CD14-positive monocyte (primary cell): ENCODE measurements around the gene KLHL36. TPM values are rescaled to one million over a fixed set of nuclear protein-coding genes. Genes with fewer than 3 reads are reported as not detected.
A peak's percentile ranks its signal among the peaks of the same experiment; 100 is the strongest.

Source experiments
- DNase-seq, 3 donors: peaks; one replicate each; pipeline ENCODE4 v3.0.0-alpha.2; 2011 to 2022
- H2AFZ ChIP-seq: 2 replicates; pipeline ENCODE4 v1.6.0; 2012; ENCODE audit warnings: mild to moderate bottlenecking, low read depth, low read length, inconsistent platforms; ENCODE audit not compliant: insufficient read depth, poor library complexity, severe bottlenecking
- H3K27ac ChIP-seq, 2 donors: 1 replicate in 1 of 2; 2 replicates in 1 of 2; pipeline ENCODE4 v1.5.1; 2012 to 2013; ENCODE audit warnings: low read length in 2 of 2, control low read depth in 1 of 2, inconsistent platforms in 1 of 2, low read depth in 1 of 2, mild to moderate bottlenecking in 1 of 2
- H3K27me3 ChIP-seq, 2 donors: one replicate each; pipeline versions ENCODE4 v1.6.0 to v1.6.1; 2011 to 2013; ENCODE audit warnings: low read length in 2 of 2; ENCODE audit not compliant: control insufficient read depth in 2 of 2, insufficient read depth in 2 of 2
- H3K36me3 ChIP-seq, 2 donors: replicated peaks in 1 of 2; 1 replicate in 1 of 2; 2 replicates in 1 of 2; pipeline versions ENCODE4 v1.5.1 to v1.6.1; 2012 to 2013; ENCODE audit warnings: low read length in 2 of 2, control low read depth in 1 of 2, inconsistent platforms in 1 of 2, mild to moderate bottlenecking in 1 of 2; ENCODE audit not compliant: insufficient read depth in 2 of 2, control insufficient read depth in 1 of 2
- H3K4me1 ChIP-seq, 2 donors: 1 replicate in 1 of 2; 2 replicates in 1 of 2; pipeline versions ENCODE4 v1.5.1 to v1.6.1; 2012 to 2013; ENCODE audit warnings: low read length in 2 of 2, control low read depth in 1 of 2, inconsistent platforms in 1 of 2, mild to moderate bottlenecking in 1 of 2, moderate library complexity in 1 of 2; ENCODE audit not compliant: insufficient read depth in 2 of 2, control insufficient read depth in 1 of 2
- H3K4me2 ChIP-seq: replicated peaks from 2 replicates; pipeline ENCODE3; 2012; ENCODE audit warnings: low read length, moderate library complexity, mild to moderate bottlenecking; ENCODE audit not compliant: poor library complexity, severe bottlenecking; ENCODE audit errors: extremely low read depth
- H3K4me3 ChIP-seq, 3 experiments: fragments of 200-600 bp in 1 of 3; sonication (generic) in 1 of 3; replicated peaks in 1 of 3; 1 replicate in 2 of 3; 2 replicates in 1 of 3; pipeline ENCODE4 v1.5.1; 2011 to 2013; ENCODE audit warnings: low read length in 3 of 3, mild to moderate bottlenecking in 3 of 3, control low read depth in 2 of 3, low read depth in 2 of 3, inconsistent platforms in 1 of 3, moderate library complexity in 1 of 3
- H3K79me2 ChIP-seq: 2 replicates; pipeline ENCODE4 v1.6.0; 2012; ENCODE audit warnings: mild to moderate bottlenecking, control low read depth, inconsistent platforms, low read length, moderate library complexity; ENCODE audit not compliant: insufficient read depth
- H3K9ac ChIP-seq: 2 replicates; pipeline ENCODE4 v1.6.0; 2017; ENCODE audit warnings: low read length, mild to moderate bottlenecking; ENCODE audit not compliant: insufficient read depth, poor library complexity, severe bottlenecking
- H3K9me3 ChIP-seq, 2 donors: replicated peaks in 1 of 2; 1 replicate in 1 of 2; 2 replicates in 1 of 2; pipeline versions ENCODE4 v1.5.1 to v1.6.1; 2012 to 2013; ENCODE audit warnings: low read length in 2 of 2, control low read depth in 1 of 2; ENCODE audit not compliant: control insufficient read depth in 1 of 2, insufficient read depth in 1 of 2
- H4K20me1 ChIP-seq: 2 replicates; pipeline ENCODE4 v1.6.0; 2012; ENCODE audit warnings: mild to moderate bottlenecking, low read length, control low read depth, moderate library complexity; ENCODE audit not compliant: insufficient read depth
- H3K27ac Mint-ChIP-seq, 7 donors: one replicate each; pipeline ENCODE4 v1.8.0; 2020; ENCODE audit warnings: mild to moderate bottlenecking in 7 of 7, mixed read lengths in 7 of 7, moderate library complexity in 6 of 7, inconsistent platforms in 2 of 7
- H3K27me3 Mint-ChIP-seq, 3 donors: one replicate each; pipeline ENCODE4 v1.8.0; 2021 to 2022; ENCODE audit warnings: low read depth in 3 of 3, mild to moderate bottlenecking in 3 of 3, mixed read lengths in 3 of 3, moderate library complexity in 3 of 3, inconsistent platforms in 1 of 3
- H3K36me3 Mint-ChIP-seq, 2 donors: one replicate each; pipeline ENCODE4 v1.8.0; 2020; ENCODE audit warnings: mixed read lengths in 2 of 2, inconsistent platforms in 1 of 2, mild to moderate bottlenecking in 1 of 2
- H3K4me1 Mint-ChIP-seq: one replicate; pipeline ENCODE4 v1.8.0; 2020; ENCODE audit warnings: mild to moderate bottlenecking, mixed read lengths
- H3K4me3 Mint-ChIP-seq, 2 donors: one replicate each; pipeline ENCODE4 v1.8.0; 2020; ENCODE audit warnings: mild to moderate bottlenecking in 2 of 2, mixed read lengths in 2 of 2, moderate library complexity in 1 of 2
- H3K9me3 Mint-ChIP-seq, 7 donors: one replicate each; pipeline ENCODE4 v1.8.0; 2020 to 2022; ENCODE audit warnings: mixed read lengths in 7 of 7, mild to moderate bottlenecking in 6 of 7, moderate library complexity in 6 of 7, inconsistent platforms in 2 of 7
- WGBS: methylation state at CpG from one replicate; pipeline ENCODE4 v1.1.5; 2013; ENCODE audit warnings: missing lambda C conversion rate; ENCODE audit not compliant: insufficient coverage; 5-methylcytosine and 5-hydroxymethylcytosine counted together
- intact Hi-C, 2 donors: fragments of 100-400 bp; cut with micrococcal nuclease; formaldehyde crosslinking; loops; one replicate each; pipeline versions ENCODE4 v1.15.0 to v1.15.1; 2023
- polyA plus RNA-seq, 3 donors: library from polyadenylated mRNA; depleted of rRNA in 1 of 3; unstranded in 2 of 3; stranded (reverse) in 1 of 3; fragments of 300-500 nt in 2 of 3; fragments of >200 nt in 1 of 3; fragmentation: Illumina TruSeq in 2 of 3; gene quantifications; 1 replicate in 2 of 3; 2 replicates in 1 of 3; pipeline ENCODE4 v1.2.3, GENCODE V29; 2012 to 2021
- TF ChIP-seq, protein P1 (sequence below): fragments of 200-600 bp; IDR thresholded peaks from one replicate; pipeline ENCODE4 v1.8.0; 2022; ENCODE audit warnings: antibody characterized with exemption, mild to moderate bottlenecking

The KLHL36 gene
- polyA plus RNA-seq, 3 donors, result 12.1 to 50.8 (median 14.2) TPM

DNA sequence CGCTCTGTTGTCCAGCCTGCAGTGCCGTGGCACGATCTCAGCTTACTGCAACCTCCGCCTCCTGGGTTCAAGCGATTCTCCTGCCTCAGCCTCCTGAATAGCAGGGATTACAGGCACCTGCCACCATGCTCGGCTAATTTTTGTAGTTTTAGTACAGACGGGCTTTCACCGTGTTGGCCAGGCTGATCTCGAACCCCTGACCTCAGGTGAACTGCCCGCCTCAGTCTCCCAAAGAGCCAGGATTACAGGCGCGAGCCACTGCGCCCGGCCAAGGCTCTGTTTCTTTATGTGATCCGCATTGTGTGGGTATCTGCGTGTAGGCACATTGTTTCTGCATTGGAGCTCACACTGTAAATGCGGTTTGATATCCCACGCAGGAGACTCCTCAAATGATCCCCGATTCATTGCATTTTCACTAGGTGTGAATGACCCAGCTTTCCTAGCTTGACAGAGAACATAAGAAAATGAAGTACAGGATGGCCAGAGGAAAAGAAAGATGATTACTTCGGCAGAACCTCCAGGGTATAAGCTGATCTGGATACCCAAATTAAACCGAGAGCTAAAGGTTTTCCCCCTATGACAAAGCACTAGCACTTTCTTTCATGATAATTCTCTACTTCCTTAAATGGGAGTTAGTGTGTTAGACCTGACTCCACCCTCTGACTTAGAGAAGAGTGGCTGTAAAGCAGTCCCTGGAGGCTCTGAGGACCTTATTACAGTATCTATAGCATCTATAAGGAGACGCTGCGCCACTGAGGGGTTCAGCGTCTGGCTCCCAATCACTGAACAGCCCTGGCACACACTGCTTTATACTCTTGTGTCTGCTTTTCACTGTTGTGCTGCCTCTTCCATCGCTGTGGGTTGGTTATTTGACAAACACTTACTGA is 47.7 kb upstream of the KLHL36 start:
- Histone ChIP-seq H3K4me1 (peaks cover 95 to 98% of the 10 kb centered on the region in 2 donors), H3K27me3 (no peaks in the 10 kb centered on the region), H3K36me3 (peaks cover 24 to 31% of the 10 kb centered on the region in 2 donors), H3K9ac (peak overlapping the region; percentile 70), H3K27ac (peak overlapping the region; percentile 99), H2AFZ (no peak overlapping the region), H3K9me3 (peaks cover 0 to 4% of the 10 kb centered on the region in 2 donors), H3K4me3 (peak overlapping the region; percentile 6 to 59 (median 18)), H4K20me1 (peaks cover 38% of the 10 kb centered on the region), H3K4me2 (peak overlapping the region; percentile 52), H3K79me2 (peaks cover 89% of the 10 kb centered on the region)
- TF ChIP-seq, protein P1, sequence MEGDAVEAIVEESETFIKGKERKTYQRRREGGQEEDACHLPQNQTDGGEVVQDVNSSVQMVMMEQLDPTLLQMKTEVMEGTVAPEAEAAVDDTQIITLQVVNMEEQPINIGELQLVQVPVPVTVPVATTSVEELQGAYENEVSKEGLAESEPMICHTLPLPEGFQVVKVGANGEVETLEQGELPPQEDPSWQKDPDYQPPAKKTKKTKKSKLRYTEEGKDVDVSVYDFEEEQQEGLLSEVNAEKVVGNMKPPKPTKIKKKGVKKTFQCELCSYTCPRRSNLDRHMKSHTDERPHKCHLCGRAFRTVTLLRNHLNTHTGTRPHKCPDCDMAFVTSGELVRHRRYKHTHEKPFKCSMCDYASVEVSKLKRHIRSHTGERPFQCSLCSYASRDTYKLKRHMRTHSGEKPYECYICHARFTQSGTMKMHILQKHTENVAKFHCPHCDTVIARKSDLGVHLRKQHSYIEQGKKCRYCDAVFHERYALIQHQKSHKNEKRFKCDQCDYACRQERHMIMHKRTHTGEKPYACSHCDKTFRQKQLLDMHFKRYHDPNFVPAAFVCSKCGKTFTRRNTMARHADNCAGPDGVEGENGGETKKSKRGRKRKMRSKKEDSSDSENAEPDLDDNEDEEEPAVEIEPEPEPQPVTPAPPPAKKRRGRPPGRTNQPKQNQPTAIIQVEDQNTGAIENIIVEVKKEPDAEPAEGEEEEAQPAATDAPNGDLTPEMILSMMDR, result no peak
- peaks cover 0 to 9% (median 0%) of the 10 kb centered on the region in 3 donors for H3K27me3 Mint-ChIP-seq
- intact Hi-C loops, result loop anchor here in 1 of 2 donors (1.0 to 2.0 kb wide), 2 partner anchors 8 to 18 kb away; partner anchors contain the start of gene COTL1
- H3K4me3 Mint-ChIP-seq, result peak overlapping the region; percentile 77 to 87
- peaks cover 3 to 7% (median 5%) of the 10 kb centered on the region in 7 donors for H3K9me3 Mint-ChIP-seq
- H3K36me3 Mint-ChIP-seq, result peaks cover 57 to 72% of the 10 kb centered on the region in 2 donors
- H3K4me1 Mint-ChIP-seq, result peaks cover 88% of the 10 kb centered on the region
- H3K27ac Mint-ChIP-seq, result peak overlapping the region; percentile 99 to 100 (median 100)
- peak; percentile 76 to 89 (median 87) for DNase-seq
- WGBS, result 73% methylated on average over 14 of the region's 25 CpGs

DNA sequence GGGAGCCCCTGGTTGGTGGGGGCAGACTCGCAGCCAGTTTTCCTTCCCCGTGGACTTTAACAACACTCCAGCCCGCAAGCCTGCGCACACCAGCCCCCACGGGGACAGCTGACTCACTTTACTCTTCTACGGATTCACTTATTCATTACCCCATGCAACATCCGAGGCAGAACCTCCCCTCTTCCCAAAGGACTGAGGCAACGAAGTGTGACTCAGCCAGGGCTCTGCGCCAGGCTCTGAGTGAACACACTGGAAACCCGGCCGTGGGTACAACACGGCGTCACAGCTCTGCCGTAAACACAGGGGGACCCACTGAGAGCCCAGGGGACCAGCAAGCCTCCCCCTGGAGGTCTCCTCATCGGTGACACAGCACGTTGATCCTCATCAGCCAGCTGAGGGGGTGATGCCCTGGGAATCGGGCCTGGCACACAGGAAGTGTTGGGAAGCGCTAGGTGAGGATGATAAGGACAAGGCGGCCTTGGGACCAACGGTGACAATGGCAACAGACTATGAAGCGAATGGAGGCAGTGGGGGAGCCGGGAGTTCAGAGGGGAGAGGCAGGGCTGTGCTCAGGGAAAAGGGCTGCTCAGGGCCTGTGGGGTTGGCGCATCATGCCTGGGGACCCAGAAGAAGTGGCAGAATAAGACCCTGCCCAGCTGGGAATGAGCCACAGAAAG is 45.0 kb upstream of the KLHL36 start:
- Mint-ChIP-seq H3K4me1 (peaks cover 89% of the 10 kb centered on the region), H3K9me3 (peaks cover 4 to 17% (median 12%) of the 10 kb centered on the region in 7 donors), H3K27me3 (peaks cover 0 to 7% (median 0%) of the 10 kb centered on the region in 3 donors), H3K27ac (peak overlapping the region; percentile 99 to 100 (median 100)), H3K36me3 (peaks cover 59 to 73% of the 10 kb centered on the region in 2 donors), H3K4me3 (peak overlapping the region; percentile 73 to 85)
- H3K4me2 ChIP-seq, result peak overlapping the region; percentile 52
- peaks cover 0 to 9% of the 10 kb centered on the region in 2 donors for H3K9me3 ChIP-seq
- DNase-seq, result peak; percentile 96 to 98 (median 98)
- intact Hi-C loops, result no loop called here
- peak overlapping the region; percentile 99 for H3K27ac ChIP-seq
- no peaks in the 10 kb centered on the region for H3K27me3 ChIP-seq
- H4K20me1 ChIP-seq, result peaks cover 42% of the 10 kb centered on the region
- H3K79me2 ChIP-seq, result peaks cover 86% of the 10 kb centered on the region
- peak overlapping the region in 2 of 3 experiments; percentile 21 to 59 for H3K4me3 ChIP-seq
- H3K9ac ChIP-seq, result peak overlapping the region; percentile 67
- 26% methylated on average over 23 of the region's 23 CpGs for WGBS
- no peak overlapping the region for H2AFZ ChIP-seq
- TF ChIP-seq, protein P1, result no peak
- H3K36me3 ChIP-seq, result peaks cover 27 to 33% of the 10 kb centered on the region in 2 donors
- H3K4me1 ChIP-seq, result peaks cover 96 to 98% of the 10 kb centered on the region in 2 donors
